GM23338 (cell line): Measurements from ENCODE around the gene CWC27. TPM values are rescaled to one million over a fixed set of nuclear protein-coding genes. Genes with fewer than 3 reads are reported as not detected.

ENCODE experiments used
- ATAC-seq: fragments of 200-7000 bp; cut with Tn5 transposase; 3 replicates; pipeline ENCODE4 v1.9.1; 2020
- DNase-seq: peaks from one replicate; pipeline ENCODE4 v3.0.0-alpha.2; 2015; ENCODE audit warnings: low spot score
- H2AFZ ChIP-seq: fragments of 200-600 bp; sonication (generic); 2 replicates; pipeline ENCODE4 v1.8.0; 2016; ENCODE audit warnings: antibody characterized with exemption, mild to moderate bottlenecking, moderate library complexity
- H3F3A ChIP-seq: fragments of 200-600 bp; sonication (generic); replicated peaks from 2 replicates; pipeline ENCODE4 v1.8.0; 2017; ENCODE audit warnings: antibody characterized with exemption, mixed run types, low read depth
- H3K27ac ChIP-seq: fragments of 200-600 bp; sonication (generic); 2 replicates; pipeline ENCODE4 v1.6.1; 2016; ENCODE audit warnings: low read depth
- H3K27me3 ChIP-seq: fragments of 200-600 bp; sonication (generic); 2 replicates; pipeline ENCODE4 v1.8.0; 2016; ENCODE audit warnings: mild to moderate bottlenecking, mixed run types, moderate library complexity; ENCODE audit not compliant: insufficient read depth
- H3K36me3 ChIP-seq: fragments of 200-600 bp; sonication (generic); 2 replicates; pipeline ENCODE4 v1.8.0; 2016; ENCODE audit warnings: mild to moderate bottlenecking; ENCODE audit not compliant: insufficient read depth
- H3K4me1 ChIP-seq: fragments of 200-600 bp; sonication (generic); 2 replicates; pipeline ENCODE4 v1.8.0; 2016; ENCODE audit warnings: mild to moderate bottlenecking, moderate library complexity; ENCODE audit not compliant: insufficient read depth
- H3K4me2 ChIP-seq: fragments of 200-600 bp; sonication (generic); 2 replicates; pipeline ENCODE4 v1.7.1; 2017; ENCODE audit warnings: mixed run types
- H3K4me3 ChIP-seq: fragments of 200-600 bp; sonication (generic); 2 replicates; pipeline ENCODE4 v1.6.1; 2016; ENCODE audit warnings: mixed run types
- H3K79me2 ChIP-seq: fragments of 200-600 bp; sonication (generic); replicated peaks from 2 replicates; pipeline ENCODE4 v1.8.0; 2017; ENCODE audit warnings: mild to moderate bottlenecking; ENCODE audit not compliant: insufficient read depth
- H3K9me2 ChIP-seq: fragments of 200-600 bp; sonication (generic); 2 replicates; pipeline ENCODE4 v1.8.0; 2017; ENCODE audit not compliant: insufficient read depth
- H4K20me1 ChIP-seq: fragments of 200-600 bp; sonication (generic); replicated peaks from 2 replicates; pipeline ENCODE4 v1.8.0; 2017; ENCODE audit warnings: mild to moderate bottlenecking; ENCODE audit not compliant: insufficient read depth
- H3K27ac Mint-ChIP-seq: 2 replicates; pipeline ENCODE4 v1.8.0; 2020; ENCODE audit warnings: inconsistent platforms, mild to moderate bottlenecking, moderate library complexity, mixed read lengths
- H3K27me3 Mint-ChIP-seq: 3 replicates; pipeline ENCODE4 v1.8.0; 2022; ENCODE audit warnings: low read depth, mild to moderate bottlenecking, moderate library complexity, mixed read lengths, inconsistent platforms; ENCODE audit not compliant: insufficient read depth, poor library complexity
- H3K36me3 Mint-ChIP-seq: 3 replicates; pipeline ENCODE4 v1.8.0; 2021; ENCODE audit warnings: low read depth, mild to moderate bottlenecking, inconsistent platforms, moderate library complexity, mixed read lengths
- H3K4me1 Mint-ChIP-seq: 3 replicates; pipeline ENCODE4 v1.8.0; 2020; ENCODE audit warnings: mild to moderate bottlenecking, inconsistent platforms, mixed read lengths
- H3K4me3 Mint-ChIP-seq: 3 replicates; pipeline ENCODE4 v1.8.0; 2021; ENCODE audit warnings: moderate library complexity, mild to moderate bottlenecking, inconsistent platforms, mixed read lengths
- H3K9me3 Mint-ChIP-seq: 3 replicates; pipeline ENCODE4 v1.8.0; 2020; ENCODE audit warnings: moderate library complexity, mild to moderate bottlenecking, inconsistent platforms, mixed read lengths
- CREB1 ChIP-seq: fragments of 250-450 bp; sonication (Bioruptor Pico); IDR thresholded peaks from 2 replicates; pipeline ENCODE4 v1.5.0; 2020; ENCODE audit warnings: low read depth, mild to moderate bottlenecking, moderate library complexity
- CTCF ChIP-seq, 2 experiments: fragments of 200-600 bp in 1 of 2; sonication (generic) in 1 of 2; conservative IDR thresholded peaks; 2 replicates each; pipeline versions ENCODE4 v1.5.1 to v1.6.1; 2016 to 2017; ENCODE audit warnings: antibody characterized with exemption in 2 of 2, low read depth in 2 of 2, mild to moderate bottlenecking in 2 of 2, moderate library complexity in 1 of 2
- ETS1 ChIP-seq: IDR thresholded peaks from 2 replicates; pipeline ENCODE4 v1.6.1; 2016; ENCODE audit warnings: antibody characterized with exemption
- EZH2 ChIP-seq: fragments of 200-600 bp; sonication (generic); IDR thresholded peaks from one replicate; pipeline ENCODE4 v1.8.0; 2017; ENCODE audit warnings: antibody characterized with exemption, mild to moderate bottlenecking, low read depth; ENCODE audit not compliant: unreplicated experiment
- EZH2phosphoT487 ChIP-seq: fragments of 200-600 bp; sonication (generic); IDR thresholded peaks from one replicate; pipeline ENCODE4 v1.8.1; 2018; ENCODE audit warnings: antibody characterized with exemption; ENCODE audit not compliant: unreplicated experiment
- JUNB ChIP-seq: IDR thresholded peaks from one replicate; pipeline ENCODE4 v1.6.1; 2016; ENCODE audit warnings: antibody characterized with exemption; ENCODE audit not compliant: unreplicated experiment
- NANOG ChIP-seq: IDR thresholded peaks from 2 replicates; pipeline ENCODE4 v1.6.1; 2016; ENCODE audit warnings: antibody characterized with exemption, borderline replicate concordance
- POLR2AphosphoS5 ChIP-seq: IDR thresholded peaks from 2 replicates; pipeline ENCODE4 v1.6.1; 2016; ENCODE audit warnings: antibody characterized with exemption, low read depth
- REST ChIP-seq: IDR thresholded peaks from one replicate; pipeline ENCODE4 v1.6.1; 2018; ENCODE audit warnings: antibody characterized with exemption; ENCODE audit not compliant: unreplicated experiment
- STAT1 ChIP-seq: IDR thresholded peaks from one replicate; pipeline ENCODE4 v1.6.1; 2016; ENCODE audit warnings: antibody characterized with exemption; ENCODE audit not compliant: unreplicated experiment
- ZNF114 ChIP-seq: fragments of 250-450 bp; sonication (Bioruptor Pico); IDR thresholded peaks from 2 replicates; pipeline ENCODE4 v1.5.0; 2020; ENCODE audit warnings: mild to moderate bottlenecking, moderate library complexity
- ZNF331 ChIP-seq: fragments of 250-450 bp; sonication (Bioruptor Pico); IDR thresholded peaks from 2 replicates; pipeline ENCODE4 v1.5.0; 2020; ENCODE audit warnings: low read depth, mild to moderate bottlenecking, moderate library complexity
- ZNF462 ChIP-seq: fragments of 250-450 bp; sonication (Bioruptor Pico); IDR thresholded peaks from 2 replicates; pipeline ENCODE4 v1.5.0; 2020; ENCODE audit warnings: mild to moderate bottlenecking, moderate library complexity
- polyA plus RNA-seq: library from polyadenylated mRNA; unstranded; fragments of >200 nt; fragmentation: Nextera tagmentation; extraction: Ambion mirVana; gene quantifications from 2 replicates; pipeline ENCODE4 v1.2.1, GENCODE V29; 2016
- total RNA-seq: library from RNA; depleted of rRNA; stranded (reverse); fragments of >200 nt; shearing (Covaris generic); gene quantifications from 2 replicates; pipeline ENCODE4 v1.2.3, GENCODE V29; 2014

The CWC27 gene
- total and polyA plus RNA-seq, 2 experiments from 2014 or later: 27.7 to 115 TPM

GRCh38 chr5:64864171-64864570, 95.4 kb downstream of the CWC27 start:
- Histone ChIP-seq H3K4me1 (peaks cover 4% of the 10 kb centered on the region; the same call in 1 of the 2 replicates), H3K4me2 (no peak overlapping the region), H2AFZ (no peak overlapping the region), H3K79me2 (no peaks in the 10 kb centered on the region), H3K27me3 (no peaks in the 10 kb centered on the region), H3K4me3 (no peak overlapping the region), H3K36me3 (no peaks in the 10 kb centered on the region), H3F3A (no peaks in the 10 kb centered on the region), H3K27ac (no peak overlapping the region), H4K20me1 (no peaks in the 10 kb centered on the region), H3K9me2 (no peaks in the 10 kb centered on the region)
- Mint-ChIP-seq H3K36me3 (no peaks in the 10 kb centered on the region), H3K27me3 (peaks cover 4% of the 10 kb centered on the region), H3K4me3 (no peak overlapping the region), H3K27ac (no peak overlapping the region), H3K9me3 (no peaks in the 10 kb centered on the region), H3K4me1 (peaks cover 7% of the 10 kb centered on the region; the same call in 2 of the 3 replicates)
- DNase-seq: no peak
- no peak for TF ChIP-seq ETS1
- TF ChIP-seq CTCF (conservative IDR thresholded peaks at IDR 0.05; ENCODE audit: low read depth in 2 of 2): no peak
- TF ChIP-seq JUNB: no peak
- no peak for TF ChIP-seq CREB1 (CRISPR knock-in tag)
- no peak for TF ChIP-seq EZH2phosphoT487
- no peak for TF ChIP-seq POLR2AphosphoS5
- TF ChIP-seq EZH2: no peak
- no peak for TF ChIP-seq NANOG
- no peak for TF ChIP-seq ZNF462 (CRISPR knock-in tag)
- TF ChIP-seq ZNF114 (CRISPR knock-in tag): no peak
- no peak for TF ChIP-seq STAT1
- TF ChIP-seq ZNF331 (CRISPR knock-in tag): no peak
- no peak for TF ChIP-seq REST
- no peak for ATAC-seq
